ENCODE results near the gene ZNF599. TPM values are rescaled to one million over a fixed set of nuclear protein-coding genes. Genes with fewer than 3 reads are reported as not detected.

The ZNF599 gene
- total RNA-seq, 1 donor from 2014 or later = 5.7 TPM

DNA sequence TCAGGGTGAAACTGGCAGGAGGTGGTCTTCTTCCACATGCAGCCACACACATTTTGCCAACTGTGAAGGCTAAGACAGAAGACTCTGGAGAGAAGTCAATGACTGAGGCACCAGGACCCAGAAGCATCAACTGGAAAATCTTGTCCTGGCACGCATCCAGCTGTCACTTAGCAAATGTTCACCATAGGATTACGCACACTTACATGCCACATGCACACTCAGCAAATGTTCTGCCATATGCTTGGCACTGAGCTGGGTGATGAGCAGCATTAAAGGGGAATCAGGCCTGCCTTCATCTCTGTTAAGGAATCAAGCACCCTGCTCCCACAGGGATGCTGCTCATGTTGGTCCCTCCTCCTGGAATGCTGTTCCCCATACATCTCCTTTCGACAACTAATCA is 5.1 kb downstream of the ZNF599 start:
- Mint-ChIP-seq H3K4me1 (ENCODE audit: low read depth, unreplicated experiment) (peaks cover 3% of the 10 kb centered on the region), H3K27ac (ENCODE audit: unreplicated experiment) (no peak overlapping the region), H3K27me3 (ENCODE audit: low read depth, unreplicated experiment) (no peaks in the 10 kb centered on the region), H3K4me3 (ENCODE audit: unreplicated experiment) (no peak overlapping the region), H3K36me3 (ENCODE audit: low read depth, unreplicated experiment) (peaks cover 75% of the 10 kb centered on the region), H3K9me3 (ENCODE audit: unreplicated experiment) (peaks cover 52% of the 10 kb centered on the region)
- H3K9me3 ChIP-seq (ENCODE audit: insufficient read depth, low read depth, low read length) = peaks cover 28% of the 10 kb centered on the region
- H2AFZ ChIP-seq (ENCODE audit: low read depth, low read length) = no peak overlapping the region
- peaks cover 19% of the 10 kb centered on the region for H3K36me3 ChIP-seq (ENCODE audit: insufficient read depth, low read length)
- H3K4me1 ChIP-seq (ENCODE audit: insufficient read depth, low read length) = peaks cover 8% of the 10 kb centered on the region
- TF ChIP-seq, protein P1, sequence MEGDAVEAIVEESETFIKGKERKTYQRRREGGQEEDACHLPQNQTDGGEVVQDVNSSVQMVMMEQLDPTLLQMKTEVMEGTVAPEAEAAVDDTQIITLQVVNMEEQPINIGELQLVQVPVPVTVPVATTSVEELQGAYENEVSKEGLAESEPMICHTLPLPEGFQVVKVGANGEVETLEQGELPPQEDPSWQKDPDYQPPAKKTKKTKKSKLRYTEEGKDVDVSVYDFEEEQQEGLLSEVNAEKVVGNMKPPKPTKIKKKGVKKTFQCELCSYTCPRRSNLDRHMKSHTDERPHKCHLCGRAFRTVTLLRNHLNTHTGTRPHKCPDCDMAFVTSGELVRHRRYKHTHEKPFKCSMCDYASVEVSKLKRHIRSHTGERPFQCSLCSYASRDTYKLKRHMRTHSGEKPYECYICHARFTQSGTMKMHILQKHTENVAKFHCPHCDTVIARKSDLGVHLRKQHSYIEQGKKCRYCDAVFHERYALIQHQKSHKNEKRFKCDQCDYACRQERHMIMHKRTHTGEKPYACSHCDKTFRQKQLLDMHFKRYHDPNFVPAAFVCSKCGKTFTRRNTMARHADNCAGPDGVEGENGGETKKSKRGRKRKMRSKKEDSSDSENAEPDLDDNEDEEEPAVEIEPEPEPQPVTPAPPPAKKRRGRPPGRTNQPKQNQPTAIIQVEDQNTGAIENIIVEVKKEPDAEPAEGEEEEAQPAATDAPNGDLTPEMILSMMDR (IDR thresholded peaks at IDR 0.05; ENCODE audit: insufficient read depth, low read depth, low read length) = no peak
- no peak for TF ChIP-seq EZH2 (IDR thresholded peaks at IDR 0.05; ENCODE audit: insufficient read depth, low read length)
- no peak overlapping the region for H3K9ac ChIP-seq (ENCODE audit: low read length)
- H3K79me2 ChIP-seq (ENCODE audit: insufficient read depth, low read length) = peaks cover 13% of the 10 kb centered on the region
- H3K27me3 ChIP-seq (ENCODE audit: insufficient read depth, low read length) = no peaks in the 10 kb centered on the region
- FAIRE-seq (no peak), DNase-seq (ENCODE audit: low read depth) (no peak)
- no peaks in the 10 kb centered on the region for H4K20me1 ChIP-seq (ENCODE audit: insufficient read depth, low read length)
- H3K4me2 ChIP-seq (ENCODE audit: low read length) = no peak overlapping the region
- no peak overlapping the region for H3K27ac ChIP-seq (ENCODE audit: low read depth, low read length)
- H3K4me3 ChIP-seq (ENCODE audit: insufficient read depth, low read depth, low read length) = no peak overlapping the region

- no peak for FAIRE-seq
These were observed 6.6 kb downstream of the ZNF599 start for GRCh38 chr19:34766386-34766785.

More at GRCh38 chr19:34766386-34766785, 6.6 kb downstream of the ZNF599 start:
- peaks cover 81% of the 10 kb centered on the region for H3K36me3 Mint-ChIP-seq (ENCODE audit: low read depth, unreplicated experiment)
- no peak overlapping the region for H3K4me3 ChIP-seq (ENCODE audit: insufficient read depth, low read depth, low read length)
- H3K4me2 ChIP-seq (ENCODE audit: low read length) = no peak overlapping the region
- peaks cover 50% of the 10 kb centered on the region for H3K9me3 Mint-ChIP-seq (ENCODE audit: unreplicated experiment)
- no peaks in the 10 kb centered on the region for H3K27me3 Mint-ChIP-seq (ENCODE audit: low read depth, unreplicated experiment)
- no peak overlapping the region for H3K27ac ChIP-seq (ENCODE audit: low read depth, low read length)
- H3K9me3 ChIP-seq (ENCODE audit: insufficient read depth, low read depth, low read length) = peaks cover 30% of the 10 kb centered on the region
- no peaks in the 10 kb centered on the region for H3K27me3 ChIP-seq (ENCODE audit: insufficient read depth, low read length)
- H3K79me2 ChIP-seq (ENCODE audit: insufficient read depth, low read length) = peaks cover 1% of the 10 kb centered on the region
- H3K9ac ChIP-seq (ENCODE audit: low read length) = no peak overlapping the region
- H3K4me1 ChIP-seq (ENCODE audit: insufficient read depth, low read length) = no peaks in the 10 kb centered on the region
- TF ChIP-seq EZH2 (IDR thresholded peaks at IDR 0.05; ENCODE audit: insufficient read depth, low read length) = no peak
- TF ChIP-seq, protein P1 (IDR thresholded peaks at IDR 0.05; ENCODE audit: insufficient read depth, low read depth, low read length) = no peak
- H3K36me3 ChIP-seq (ENCODE audit: insufficient read depth, low read length) = peaks cover 19% of the 10 kb centered on the region
- H3K4me3 Mint-ChIP-seq (ENCODE audit: unreplicated experiment) = no peak overlapping the region
- H3K27ac Mint-ChIP-seq (ENCODE audit: unreplicated experiment) = no peak overlapping the region
- H2AFZ ChIP-seq (ENCODE audit: low read depth, low read length) = no peak overlapping the region
- no peaks in the 10 kb centered on the region for H4K20me1 ChIP-seq (ENCODE audit: insufficient read depth, low read length)
- DNase-seq (ENCODE audit: low read depth) = no peak
- H3K4me1 Mint-ChIP-seq (ENCODE audit: low read depth, unreplicated experiment) = no peaks in the 10 kb centered on the region

All from astrocyte (in vitro differentiated cells and primary cell).